Measurements from ENCODE around the gene HNRNPA1.
"Not testable (repeated sequence)": the region's sequence is repeated elsewhere in the genome, so short reads cannot be mapped to it uniquely, and the experiment has no call there.

GRCh38 chr12:54281261-54281638, 724 bp downstream of the HNRNPA1 start:
- not testable (repeated sequence) for TF ChIP-seq CTCF (IDR thresholded peaks at IDR 0.05; ENCODE audit: insufficient read depth, low read length); POLR2AphosphoS5 (IDR thresholded peaks at IDR 0.05; ENCODE audit: low read depth); REST (IDR thresholded peaks at IDR 0.05; ENCODE audit: insufficient replicate concordance, low read depth); SPI1 (IDR thresholded peaks at IDR 0.05; ENCODE audit: borderline replicate concordance, low read depth); GABPA (IDR thresholded peaks at IDR 0.05; ENCODE audit: low read depth)

All from HL-60 (cell line).